CD8-positive, alpha-beta memory T cell (primary cell): ENCODE data around the gene ANXA6. TPM values are rescaled to one million over a fixed set of nuclear protein-coding genes. Genes with fewer than 3 reads are reported as not detected.
"Not testable (repeated sequence)": the region's sequence is repeated elsewhere in the genome, so short reads cannot be mapped to it uniquely, and the experiment has no call there.

Source experiments
- CTCF ChIA-PET: fragments of 350-600 bp; sonication (Branson Sonifier 250); formaldehyde crosslinking; loops from one replicate; lab custom pipeline; 2021; ENCODE audit warnings: antibody characterized with exemption; lab: Charles Lee
- POLR2A ChIA-PET: fragments of 350-600 bp; sonication (Branson Sonifier 250); formaldehyde crosslinking; loops from one replicate; lab custom pipeline; 2021; ENCODE audit warnings: antibody characterized with exemption; lab: Charles Lee
- DNase-seq, 5 donors: peaks; one replicate each; pipeline versions ENCODE4 v3.0.0 to v3.0.0-alpha.2; 2020 to 2022; ENCODE audit warnings: mixed read lengths in 1 of 5
- H3K27ac ChIP-seq: one replicate; pipeline ENCODE4 v1.7.0; 2013; ENCODE audit warnings: low read depth, mild to moderate bottlenecking, low read length, moderate library complexity
- H3K27me3 ChIP-seq: 2 replicates; pipeline ENCODE4 v1.7.0; 2013; ENCODE audit warnings: low read length, mild to moderate bottlenecking; ENCODE audit not compliant: insufficient read depth, poor library complexity, severe bottlenecking
- H3K36me3 ChIP-seq: 2 replicates; pipeline ENCODE4 v1.7.0; 2013; ENCODE audit warnings: mild to moderate bottlenecking, low read length, moderate library complexity; ENCODE audit not compliant: insufficient read depth
- H3K4me1 ChIP-seq: 2 replicates; pipeline ENCODE4 v1.7.0; 2013; ENCODE audit warnings: mild to moderate bottlenecking, low read length, moderate library complexity; ENCODE audit not compliant: insufficient read depth
- H3K4me3 ChIP-seq: 2 replicates; pipeline ENCODE4 v1.7.0; 2013; ENCODE audit warnings: mild to moderate bottlenecking, low read length
- H3K9me3 ChIP-seq: 2 replicates; pipeline ENCODE4 v1.7.0; 2013; ENCODE audit warnings: mild to moderate bottlenecking, low read length
- H3K27ac Mint-ChIP-seq, 8 donors: one replicate each; pipeline ENCODE4 v1.8.0; 2020 to 2021; ENCODE audit warnings: mixed read lengths in 8 of 8, mild to moderate bottlenecking in 6 of 8, inconsistent platforms in 3 of 8, moderate library complexity in 3 of 8
- H3K27me3 Mint-ChIP-seq, 2 donors: one replicate each; pipeline ENCODE4 v1.8.0; 2020 to 2021; ENCODE audit warnings: mixed read lengths in 2 of 2, mild to moderate bottlenecking in 1 of 2, moderate library complexity in 1 of 2
- H3K36me3 Mint-ChIP-seq, 3 donors: one replicate each; pipeline ENCODE4 v1.8.0; 2020 to 2021; ENCODE audit warnings: mixed read lengths in 3 of 3, inconsistent platforms in 1 of 3, mild to moderate bottlenecking in 1 of 3
- H3K4me1 Mint-ChIP-seq, 3 donors: one replicate each; pipeline ENCODE4 v1.8.0; 2020 to 2021; ENCODE audit warnings: mixed read lengths in 3 of 3, inconsistent platforms in 1 of 3, mild to moderate bottlenecking in 1 of 3
- H3K4me3 Mint-ChIP-seq, 7 donors: one replicate each; pipeline ENCODE4 v1.8.0; 2020 to 2021; ENCODE audit warnings: mixed read lengths in 7 of 7, mild to moderate bottlenecking in 6 of 7, moderate library complexity in 4 of 7, inconsistent platforms in 2 of 7
- H3K9me3 Mint-ChIP-seq, 5 donors: one replicate each; pipeline ENCODE4 v1.8.0; 2020 to 2022; ENCODE audit warnings: mixed read lengths in 5 of 5, mild to moderate bottlenecking in 3 of 5, moderate library complexity in 2 of 5, inconsistent platforms in 1 of 5
- polyA plus RNA-seq: library from polyadenylated mRNA; unstranded; fragments of 300-500 nt; fragmentation: Illumina TruSeq; gene quantifications from one replicate; pipeline ENCODE4 v1.2.3, GENCODE V29; 2021
- total RNA-seq, 2 experiments: library from RNA; stranded (reverse); gene quantifications; one replicate each; pipeline ENCODE4 v1.2.3, GENCODE V29; 2021

ANXA6 gene
- total and polyA plus RNA-seq, 3 experiments from 2014 or later = 351 to 459 (median 452) TPM

DNA sequence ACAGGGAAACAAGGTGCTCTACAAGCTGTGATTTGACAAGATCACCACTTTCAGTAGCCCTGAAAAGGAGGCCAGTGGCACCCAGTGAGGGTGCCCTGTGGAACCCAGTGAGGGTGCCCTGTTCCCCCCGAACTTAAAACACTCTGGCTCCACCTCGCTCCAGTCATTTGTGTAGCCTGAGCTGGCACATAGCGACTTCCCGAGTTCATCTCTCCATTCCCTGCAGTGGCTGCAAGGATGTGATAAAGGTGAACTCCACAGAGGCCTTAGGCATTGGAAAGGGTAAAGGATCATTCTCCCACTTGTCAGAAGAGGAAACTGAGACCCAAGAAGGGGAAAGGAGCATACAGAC, 21.9 kb upstream of the ANXA6 start:
- H3K27me3 Mint-ChIP-seq = no peaks in the 10 kb centered on the region
- no peaks in the 10 kb centered on the region for H3K9me3 ChIP-seq
- H3K4me1 Mint-ChIP-seq = peaks cover 0 to 6% (median 4%) of the 10 kb centered on the region in 3 donors
- ChIA-PET CTCF (interaction anchor here (0.7 to 1.4 kb wide), 2 partner anchors 14 to 53 kb away, joined by 3 to 5 read pairs; no protein-coding TSS in a partner anchor), POLR2A (no interaction called here)
- peaks cover 36% of the 10 kb centered on the region for H3K36me3 ChIP-seq
- H3K4me3 ChIP-seq = no peak overlapping the region
- H3K4me1 ChIP-seq = no peaks in the 10 kb centered on the region
- no peak overlapping the region for H3K4me3 Mint-ChIP-seq
- H3K36me3 Mint-ChIP-seq = peaks cover 5 to 71% (median 17%) of the 10 kb centered on the region in 3 donors
- H3K27ac ChIP-seq = no peak overlapping the region
- H3K27me3 ChIP-seq = no peaks in the 10 kb centered on the region
- no peaks in the 10 kb centered on the region for H3K9me3 Mint-ChIP-seq
- no peak for DNase-seq
- H3K27ac Mint-ChIP-seq = peak overlapping the region in 5 of 8 donors; percentile 10 to 92 (median 72)

DNA sequence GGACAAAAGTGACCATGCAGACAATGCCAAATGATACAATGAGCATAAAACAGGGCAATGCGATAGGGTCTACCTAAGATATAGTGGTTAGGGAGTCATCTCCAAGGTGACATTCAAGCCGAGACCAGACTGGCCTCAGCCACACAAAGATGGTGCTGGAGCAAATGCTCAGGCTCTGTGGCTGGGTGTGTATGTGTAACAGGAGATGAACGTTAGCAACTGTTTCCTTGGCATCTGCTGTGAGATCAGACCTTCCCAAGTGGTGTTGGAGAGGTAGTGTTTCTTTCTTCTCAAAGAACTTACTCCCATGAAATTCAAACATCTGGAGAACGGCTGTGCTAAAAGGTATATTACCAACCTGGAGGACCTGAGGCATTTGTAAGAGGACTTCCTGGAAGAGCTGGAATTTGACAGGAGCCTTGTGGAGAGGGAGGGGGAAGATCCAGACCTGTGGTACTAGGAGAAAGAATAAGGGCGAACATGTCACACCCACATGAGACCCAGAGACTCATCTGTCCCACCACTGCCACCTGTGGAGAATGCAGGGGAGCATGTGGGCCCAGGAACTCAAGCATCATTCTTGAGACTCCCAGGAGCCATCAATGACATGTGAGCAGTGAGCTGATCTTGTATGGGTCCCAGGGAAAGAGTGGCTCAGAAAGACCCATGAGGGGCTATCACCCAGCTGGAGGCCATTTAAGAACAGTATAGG, 21.4 kb upstream of the ANXA6 start:
- Histone ChIP-seq H3K36me3 (peaks cover 32% of the 10 kb centered on the region), H3K4me1 (no peaks in the 10 kb centered on the region), H3K27me3 (no peaks in the 10 kb centered on the region), H3K9me3 (no peaks in the 10 kb centered on the region), H3K27ac (no peak overlapping the region), H3K4me3 (no peak overlapping the region)
- CTCF ChIA-PET = interaction anchor here (0.7 to 2.3 kb wide), 3 partner anchors 14 to 60 kb away, joined by 3 to 5 read pairs (median 5); no protein-coding TSS in a partner anchor
- Mint-ChIP-seq H3K9me3 (no peaks in the 10 kb centered on the region), H3K36me3 (peaks cover 5 to 69% (median 17%) of the 10 kb centered on the region in 3 donors), H3K4me1 (peaks cover 0 to 6% (median 6%) of the 10 kb centered on the region in 3 donors), H3K27ac (peak overlapping the region in 6 of 8 donors; percentile 10 to 92 (median 56)), H3K4me3 (no peak overlapping the region), H3K27me3 (no peaks in the 10 kb centered on the region)
- POLR2A ChIA-PET = no interaction called here
- no peak for DNase-seq

DNA sequence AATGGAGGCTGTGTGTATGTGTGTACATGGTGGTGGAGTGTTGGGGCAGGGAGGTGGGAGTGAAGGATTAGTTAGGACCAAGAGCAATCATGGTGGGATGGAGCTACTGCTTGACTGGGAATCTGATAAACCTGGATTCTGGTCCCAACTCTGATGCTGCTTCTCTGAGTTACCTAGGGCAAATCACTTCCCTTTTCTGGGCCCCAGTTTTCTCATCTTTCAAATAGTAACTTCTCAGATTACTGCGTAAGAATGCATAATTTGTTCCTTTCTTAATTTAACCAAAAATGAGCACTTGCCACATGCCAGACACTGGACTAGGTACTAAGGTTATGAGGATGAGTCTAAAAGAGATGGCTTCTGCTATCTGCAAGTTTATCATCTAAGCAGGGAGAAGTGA, 20.8 kb upstream of the ANXA6 start:
- Mint-ChIP-seq H3K4me1 (peaks cover 0 to 7% (median 6%) of the 10 kb centered on the region in 3 donors), H3K27ac (peak overlapping the region in 6 of 8 donors; percentile 12 to 95 (median 48)), H3K36me3 (peaks cover 5 to 63% (median 16%) of the 10 kb centered on the region in 3 donors), H3K27me3 (no peaks in the 10 kb centered on the region), H3K4me3 (no peak overlapping the region), H3K9me3 (no peaks in the 10 kb centered on the region)
- no peak for DNase-seq
- peaks cover 26% of the 10 kb centered on the region for H3K36me3 ChIP-seq
- no peak overlapping the region for H3K27ac ChIP-seq
- H3K4me3 ChIP-seq = no peak overlapping the region
- ChIA-PET POLR2A (no interaction called here), CTCF (interaction anchor here (1.1 to 2.6 kb wide), 3 partner anchors 13 to 60 kb away, joined by 3 to 10 read pairs (median 5); no protein-coding TSS in a partner anchor)
- no peaks in the 10 kb centered on the region for H3K9me3 ChIP-seq
- H3K4me1 ChIP-seq = no peaks in the 10 kb centered on the region
- H3K27me3 ChIP-seq = no peaks in the 10 kb centered on the region

DNA sequence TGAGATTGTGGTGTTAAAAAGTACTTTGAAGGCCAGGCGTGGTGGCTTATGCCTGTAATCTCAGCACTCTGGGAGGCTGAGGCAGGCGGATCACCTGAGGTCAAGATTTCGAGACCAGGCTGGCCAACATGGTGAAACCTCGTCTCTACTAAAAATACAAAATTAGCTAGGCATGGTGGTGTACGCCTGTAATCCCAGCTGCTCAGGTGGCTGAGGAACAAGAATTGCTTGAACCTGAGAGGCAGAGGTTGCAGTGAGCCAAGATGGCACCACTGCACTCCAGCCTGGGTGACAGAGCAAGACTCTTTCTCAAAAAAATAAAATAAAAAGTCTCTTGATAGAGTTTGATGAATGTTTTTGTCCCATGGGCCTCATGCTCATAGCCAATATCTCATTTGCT, 18.7 kb upstream of the ANXA6 start:
- H3K9me3 Mint-ChIP-seq, H3K27ac ChIP-seq, H3K4me3 ChIP-seq, H3K4me3 Mint-ChIP-seq, H3K4me1 ChIP-seq, H3K27me3 ChIP-seq, H3K36me3 ChIP-seq, H3K9me3 ChIP-seq, DNase-seq, H3K27me3 Mint-ChIP-seq, H3K4me1 Mint-ChIP-seq, POLR2A ChIA-PET: not testable (repeated sequence)
- H3K36me3 Mint-ChIP-seq = peaks cover 0 to 42% (median 8%) of the 10 kb centered on the region in 3 donors
- CTCF ChIA-PET = interaction anchor here (2.0 to 2.6 kb wide), 2 partner anchors 11 to 50 kb away, joined by 6 to 10 read pairs; no protein-coding TSS in a partner anchor
- peak overlapping the region in 2 of 8 donors; percentile 4 to 36 for H3K27ac Mint-ChIP-seq

DNA sequence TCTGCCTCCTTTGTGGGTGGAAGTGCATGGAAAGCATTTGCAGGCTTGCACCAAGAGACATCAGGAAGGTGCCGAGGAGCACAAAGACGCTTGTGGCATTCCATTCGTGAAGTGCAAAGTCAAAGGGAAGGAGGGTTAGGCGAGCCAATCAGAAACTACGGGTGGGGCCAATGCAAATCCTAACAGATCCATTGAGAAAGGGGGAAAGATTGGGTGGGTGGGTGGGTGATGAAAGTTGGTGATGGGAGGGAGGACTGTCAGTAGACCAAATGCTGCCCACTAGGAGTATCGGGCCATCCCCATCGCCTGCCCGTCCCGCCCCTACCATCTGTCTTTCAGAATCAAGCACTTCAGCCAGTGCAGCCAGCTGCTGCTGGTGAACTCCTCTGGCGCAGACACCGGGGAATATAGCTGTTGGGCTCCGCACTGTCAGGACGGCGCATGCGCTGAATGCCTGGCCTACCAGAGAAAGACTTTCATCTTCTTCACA, 17.1 kb upstream of the ANXA6 start:
- H3K27ac Mint-ChIP-seq = peak overlapping the region in 3 of 8 donors; percentile 59 to 88 (median 64)
- Histone ChIP-seq H3K27me3 (no peaks in the 10 kb centered on the region), H3K9me3 (no peaks in the 10 kb centered on the region), H3K4me1 (no peaks in the 10 kb centered on the region), H3K36me3 (peaks cover 7% of the 10 kb centered on the region), H3K27ac (no peak overlapping the region), H3K4me3 (no peak overlapping the region)
- peaks cover 10 to 19% (median 12%) of the 10 kb centered on the region in 3 donors for H3K4me1 Mint-ChIP-seq
- peaks cover 0 to 28% (median 8%) of the 10 kb centered on the region in 3 donors for H3K36me3 Mint-ChIP-seq
- POLR2A ChIA-PET = no interaction called here
- no peaks in the 10 kb centered on the region for H3K27me3 Mint-ChIP-seq
- no peak overlapping the region for H3K4me3 Mint-ChIP-seq
- CTCF ChIA-PET = interaction anchor here (0.8 kb wide), 1 partner anchor 49 kb away, joined by 4 read pairs; no protein-coding TSS in a partner anchor
- DNase-seq = no peak
- no peaks in the 10 kb centered on the region for H3K9me3 Mint-ChIP-seq

DNA sequence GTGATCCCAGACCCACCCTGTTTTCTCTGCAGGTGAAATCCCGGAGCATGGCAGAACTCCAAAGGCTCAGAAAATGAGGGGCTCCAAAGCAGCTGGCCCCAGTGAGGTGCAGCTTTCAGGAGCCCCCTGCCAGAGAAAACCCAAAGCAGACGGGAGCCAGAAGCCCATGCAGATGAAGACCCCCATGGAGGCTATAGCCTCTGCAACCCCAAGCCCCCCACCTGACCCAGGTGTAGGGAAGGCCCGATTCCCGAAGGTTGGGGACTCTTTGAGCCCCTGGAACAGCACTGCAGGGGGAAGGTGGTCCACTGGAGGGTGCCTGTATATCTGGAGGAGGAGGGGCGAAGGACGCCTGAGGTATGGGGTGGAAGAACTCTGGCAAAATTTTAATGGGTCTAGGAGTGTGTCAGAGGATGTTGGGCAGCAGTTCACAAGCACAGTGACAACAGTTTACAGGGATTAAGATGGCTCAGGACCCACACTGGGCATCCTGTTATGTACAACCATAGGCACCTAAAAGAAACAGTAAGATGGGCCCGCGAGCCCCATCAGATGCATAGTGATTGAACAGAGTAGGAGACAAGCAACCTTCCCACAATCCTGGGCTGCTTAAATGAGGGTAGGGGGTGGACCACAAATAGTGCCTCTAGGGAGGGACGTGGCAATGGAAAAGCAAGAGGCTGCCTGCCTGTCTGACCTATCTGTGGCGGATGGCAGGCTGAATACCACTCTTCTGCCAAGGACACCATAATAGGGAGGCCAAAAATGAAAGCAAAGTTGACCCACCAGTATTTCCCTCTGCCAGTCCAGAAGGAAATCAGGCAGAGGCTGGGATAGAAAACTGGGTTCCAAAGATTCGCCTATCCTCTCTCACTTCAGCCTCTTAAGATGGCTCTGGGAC, 16.4 kb upstream of the ANXA6 start:
- no peak overlapping the region for H3K4me3 ChIP-seq
- no peaks in the 10 kb centered on the region for H3K9me3 ChIP-seq
- POLR2A ChIA-PET = no interaction called here
- H3K4me1 Mint-ChIP-seq = peaks cover 15 to 24% (median 17%) of the 10 kb centered on the region in 3 donors
- H3K27me3 Mint-ChIP-seq = no peaks in the 10 kb centered on the region
- no peaks in the 10 kb centered on the region for H3K4me1 ChIP-seq
- peaks cover 7% of the 10 kb centered on the region for H3K36me3 ChIP-seq
- DNase-seq = no peak
- no peaks in the 10 kb centered on the region for H3K9me3 Mint-ChIP-seq
- H3K4me3 Mint-ChIP-seq = no peak overlapping the region
- H3K27me3 ChIP-seq = no peaks in the 10 kb centered on the region
- peak overlapping the region in 7 of 8 donors; percentile 22 to 90 (median 60) for H3K27ac Mint-ChIP-seq
- no peak overlapping the region for H3K27ac ChIP-seq
- H3K36me3 Mint-ChIP-seq = peaks cover 0 to 23% (median 8%) of the 10 kb centered on the region in 3 donors
- CTCF ChIA-PET = interaction anchor here (0.9 to 1.9 kb wide), 4 partner anchors 9 to 59 kb away, joined by 3 to 9 read pairs (median 4); no protein-coding TSS in a partner anchor

DNA sequence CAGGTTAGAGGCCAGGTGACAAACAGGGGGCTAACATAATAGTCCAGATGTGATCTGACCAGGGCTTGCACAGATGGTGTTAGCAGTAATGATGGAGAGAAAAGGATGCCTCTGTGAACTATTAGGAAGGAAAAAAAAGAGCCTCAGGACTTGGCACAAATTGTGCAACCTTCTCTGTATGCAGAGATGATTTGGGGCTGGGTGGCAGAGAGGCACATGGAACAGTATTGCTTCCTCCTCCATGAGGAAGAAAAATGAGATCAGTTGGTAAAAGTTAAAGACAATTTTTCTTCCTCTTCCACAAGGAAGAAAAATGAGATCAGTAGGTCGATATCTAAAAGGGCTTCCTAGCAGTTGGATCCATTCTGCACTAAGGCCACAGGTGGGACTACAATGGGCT, 13.9 kb upstream of the ANXA6 start:
- ChIA-PET POLR2A (no interaction called here), CTCF (interaction anchor here (9.7 kb wide), 1 partner anchor 43 kb away, joined by 308 read pairs; no protein-coding TSS in a partner anchor)
- Mint-ChIP-seq H3K27ac (peak overlapping the region; percentile 18 to 93 (median 85)), H3K4me3 (no peak overlapping the region), H3K4me1 (peaks cover 13 to 24% (median 17%) of the 10 kb centered on the region in 3 donors), H3K36me3 (peaks cover 0 to 6% (median 0%) of the 10 kb centered on the region in 3 donors), H3K9me3 (no peaks in the 10 kb centered on the region), H3K27me3 (no peaks in the 10 kb centered on the region)
- H3K36me3 ChIP-seq = no peaks in the 10 kb centered on the region
- H3K4me3 ChIP-seq = no peak overlapping the region
- H3K9me3 ChIP-seq = no peaks in the 10 kb centered on the region
- H3K27me3 ChIP-seq = no peaks in the 10 kb centered on the region
- no peak overlapping the region for H3K27ac ChIP-seq
- no peaks in the 10 kb centered on the region for H3K4me1 ChIP-seq
- no peak for DNase-seq
